ENCODE data around the gene GYG2. TPM values are rescaled to one million over a fixed set of nuclear protein-coding genes. Genes with fewer than 3 reads are reported as not detected.

The GYG2 gene
- total and polyA plus RNA-seq, 2 experiments from 2014 or later, result 17.6 to 63.8 TPM

DNA sequence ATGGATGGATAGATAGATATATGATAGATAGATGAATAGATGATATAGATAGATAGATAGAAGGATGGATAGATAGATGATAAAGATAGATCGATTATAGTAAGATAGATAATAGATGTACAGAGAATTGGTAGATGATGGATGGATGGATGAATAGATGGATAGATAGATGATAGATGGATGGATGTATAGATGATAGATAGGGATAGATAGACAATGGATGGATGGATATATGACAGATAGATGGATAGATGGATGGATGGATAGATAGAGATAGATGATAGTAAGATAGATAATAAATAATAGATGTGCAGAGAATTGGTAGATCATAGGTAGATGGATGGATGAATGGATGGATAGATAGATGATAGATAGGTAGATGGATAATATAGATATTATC lies 12.2 kb downstream of the GYG2 start:
- H3K9me2 ChIP-seq (ENCODE audit: insufficient read depth), result no peaks in the 10 kb centered on the region
- peaks cover 65% of the 10 kb centered on the region for H3K36me3 Mint-ChIP-seq (ENCODE audit: low read depth)
- H3K4me1 ChIP-seq (ENCODE audit: insufficient read depth), result no peaks in the 10 kb centered on the region
- DNase-seq (ENCODE audit: low spot score) (no peak), ATAC-seq (no peak)
- H3K4me3 Mint-ChIP-seq, result no peak overlapping the region
- H3K9me3 Mint-ChIP-seq, result peaks cover 32% of the 10 kb centered on the region
- H3K79me2 ChIP-seq (replicated peaks; ENCODE audit: insufficient read depth), result peaks cover 15% of the 10 kb centered on the region; the same call in 1 of the 2 replicates
- H3K4me1 Mint-ChIP-seq, result no peaks in the 10 kb centered on the region
- H3K36me3 ChIP-seq (ENCODE audit: insufficient read depth), result no peaks in the 10 kb centered on the region
- no peak overlapping the region for H3K27ac ChIP-seq (ENCODE audit: low read depth)
- H3K4me2 ChIP-seq, result no peak overlapping the region
- no peak for TF ChIP-seq ZNF331 (CRISPR knock-in tag; IDR thresholded peaks at IDR 0.05; ENCODE audit: low read depth)
- no peak for TF ChIP-seq ZNF114 (CRISPR knock-in tag; IDR thresholded peaks at IDR 0.05)
- TF ChIP-seq, protein P1, sequence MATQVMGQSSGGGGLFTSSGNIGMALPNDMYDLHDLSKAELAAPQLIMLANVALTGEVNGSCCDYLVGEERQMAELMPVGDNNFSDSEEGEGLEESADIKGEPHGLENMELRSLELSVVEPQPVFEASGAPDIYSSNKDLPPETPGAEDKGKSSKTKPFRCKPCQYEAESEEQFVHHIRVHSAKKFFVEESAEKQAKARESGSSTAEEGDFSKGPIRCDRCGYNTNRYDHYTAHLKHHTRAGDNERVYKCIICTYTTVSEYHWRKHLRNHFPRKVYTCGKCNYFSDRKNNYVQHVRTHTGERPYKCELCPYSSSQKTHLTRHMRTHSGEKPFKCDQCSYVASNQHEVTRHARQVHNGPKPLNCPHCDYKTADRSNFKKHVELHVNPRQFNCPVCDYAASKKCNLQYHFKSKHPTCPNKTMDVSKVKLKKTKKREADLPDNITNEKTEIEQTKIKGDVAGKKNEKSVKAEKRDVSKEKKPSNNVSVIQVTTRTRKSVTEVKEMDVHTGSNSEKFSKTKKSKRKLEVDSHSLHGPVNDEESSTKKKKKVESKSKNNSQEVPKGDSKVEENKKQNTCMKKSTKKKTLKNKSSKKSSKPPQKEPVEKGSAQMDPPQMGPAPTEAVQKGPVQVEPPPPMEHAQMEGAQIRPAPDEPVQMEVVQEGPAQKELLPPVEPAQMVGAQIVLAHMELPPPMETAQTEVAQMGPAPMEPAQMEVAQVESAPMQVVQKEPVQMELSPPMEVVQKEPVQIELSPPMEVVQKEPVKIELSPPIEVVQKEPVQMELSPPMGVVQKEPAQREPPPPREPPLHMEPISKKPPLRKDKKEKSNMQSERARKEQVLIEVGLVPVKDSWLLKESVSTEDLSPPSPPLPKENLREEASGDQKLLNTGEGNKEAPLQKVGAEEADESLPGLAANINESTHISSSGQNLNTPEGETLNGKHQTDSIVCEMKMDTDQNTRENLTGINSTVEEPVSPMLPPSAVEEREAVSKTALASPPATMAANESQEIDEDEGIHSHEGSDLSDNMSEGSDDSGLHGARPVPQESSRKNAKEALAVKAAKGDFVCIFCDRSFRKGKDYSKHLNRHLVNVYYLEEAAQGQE (IDR thresholded peaks at IDR 0.05; ENCODE audit: unreplicated experiment), result no peak
- no peak for TF ChIP-seq JUNB (IDR thresholded peaks at IDR 0.05; ENCODE audit: unreplicated experiment)
- no peak overlapping the region for H3K4me3 ChIP-seq
- no peak overlapping the region for H3K27ac Mint-ChIP-seq
- no peaks in the 10 kb centered on the region for H3K27me3 ChIP-seq (ENCODE audit: insufficient read depth)
- no peaks in the 10 kb centered on the region for H3F3A ChIP-seq (replicated peaks; ENCODE audit: low read depth)
- H4K20me1 ChIP-seq (replicated peaks; ENCODE audit: insufficient read depth), result no peaks in the 10 kb centered on the region
- no peak overlapping the region for H2AFZ ChIP-seq
- H3K27me3 Mint-ChIP-seq (ENCODE audit: insufficient read depth, low read depth, poor library complexity), result peaks cover 3% of the 10 kb centered on the region

DNA sequence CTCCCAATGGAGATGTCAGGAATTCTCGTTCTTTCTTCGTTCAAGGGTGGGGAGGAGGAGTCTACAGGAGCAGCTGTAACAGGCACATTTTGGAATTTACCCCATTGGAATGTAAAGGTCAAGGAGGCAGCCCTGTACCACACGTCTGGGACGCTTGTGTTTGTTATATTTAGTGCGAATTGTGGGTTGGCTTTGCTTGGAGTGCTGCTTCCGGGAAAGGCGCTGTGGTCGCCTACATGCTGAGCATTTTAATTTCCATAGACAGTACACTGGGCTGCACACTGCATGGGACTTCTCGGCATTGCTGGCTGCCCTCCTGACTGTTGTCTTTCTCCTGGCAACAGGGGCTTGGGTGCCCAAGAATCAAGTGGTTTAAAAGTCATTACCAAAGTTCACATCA lies 12.8 kb downstream of the GYG2 start:
- no peak overlapping the region for H3K4me2 ChIP-seq
- Mint-ChIP-seq H3K9me3 (peaks cover 28% of the 10 kb centered on the region), H3K36me3 (ENCODE audit: low read depth) (peaks cover 60% of the 10 kb centered on the region), H3K27ac (no peak overlapping the region), H3K27me3 (ENCODE audit: insufficient read depth, low read depth, poor library complexity) (peaks cover 3% of the 10 kb centered on the region), H3K4me3 (no peak overlapping the region), H3K4me1 (no peaks in the 10 kb centered on the region)
- no peak for ATAC-seq
- no peak overlapping the region for H2AFZ ChIP-seq
- no peaks in the 10 kb centered on the region for H3K4me1 ChIP-seq (ENCODE audit: insufficient read depth)
- no peak overlapping the region for H3K4me3 ChIP-seq
- no peaks in the 10 kb centered on the region for H3K36me3 ChIP-seq (ENCODE audit: insufficient read depth)
- no peaks in the 10 kb centered on the region for H3K9me2 ChIP-seq (ENCODE audit: insufficient read depth)
- TF ChIP-seq CREB1 (CRISPR knock-in tag; IDR thresholded peaks at IDR 0.05; ENCODE audit: low read depth), result no peak
- H3K27me3 ChIP-seq (ENCODE audit: insufficient read depth), result no peaks in the 10 kb centered on the region
- H3F3A ChIP-seq (replicated peaks; ENCODE audit: low read depth), result no peaks in the 10 kb centered on the region
- H3K27ac ChIP-seq (ENCODE audit: low read depth), result no peak overlapping the region
- peaks cover 15% of the 10 kb centered on the region; the same call in 1 of the 2 replicates for H3K79me2 ChIP-seq (replicated peaks; ENCODE audit: insufficient read depth)
- DNase-seq (ENCODE audit: low spot score), result no peak
- H4K20me1 ChIP-seq (replicated peaks; ENCODE audit: insufficient read depth), result no peaks in the 10 kb centered on the region

DNA sequence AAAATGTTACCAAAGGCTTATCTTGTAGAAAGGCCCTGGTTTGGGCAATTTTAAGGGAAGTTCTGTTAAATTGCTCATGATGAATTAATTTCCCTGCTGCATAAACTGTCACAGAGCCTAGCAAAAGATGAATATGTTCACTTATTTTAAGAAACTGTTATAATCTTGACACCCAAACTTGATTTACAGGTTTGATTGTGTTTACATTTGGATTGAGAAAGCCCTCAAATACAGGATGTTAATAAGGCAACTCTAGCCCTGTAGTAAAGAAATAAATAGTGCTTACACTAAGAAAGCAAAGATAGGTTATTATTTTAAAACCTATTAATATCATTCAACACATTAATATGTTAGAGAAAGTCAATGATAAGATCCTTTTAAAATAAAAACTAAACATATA lies 18.3 kb downstream of the GYG2 start:
- Mint-ChIP-seq H3K9me3 (peaks cover 4% of the 10 kb centered on the region; the same call in 2 of the 3 replicates), H3K4me3 (no peak overlapping the region), H3K27me3 (ENCODE audit: insufficient read depth, low read depth, poor library complexity) (no peaks in the 10 kb centered on the region), H3K4me1 (peaks cover 26% of the 10 kb centered on the region), H3K36me3 (ENCODE audit: low read depth) (peaks cover 31% of the 10 kb centered on the region), H3K27ac (no peak overlapping the region)
- H3F3A ChIP-seq (replicated peaks; ENCODE audit: low read depth), result no peaks in the 10 kb centered on the region
- no peak for DNase-seq (ENCODE audit: low spot score)
- no peaks in the 10 kb centered on the region for H3K79me2 ChIP-seq (replicated peaks; ENCODE audit: insufficient read depth)
- no peak overlapping the region for H3K4me3 ChIP-seq
- no peak for ATAC-seq
- no peaks in the 10 kb centered on the region for H3K36me3 ChIP-seq (ENCODE audit: insufficient read depth)
- H3K4me1 ChIP-seq (ENCODE audit: insufficient read depth), result peaks cover 22% of the 10 kb centered on the region
- no peak overlapping the region for H2AFZ ChIP-seq
- no peaks in the 10 kb centered on the region for H3K9me2 ChIP-seq (ENCODE audit: insufficient read depth)
- no peak overlapping the region for H3K27ac ChIP-seq (ENCODE audit: low read depth)
- H4K20me1 ChIP-seq (replicated peaks; ENCODE audit: insufficient read depth), result no peaks in the 10 kb centered on the region
- no peak overlapping the region for H3K4me2 ChIP-seq
- no peaks in the 10 kb centered on the region for H3K27me3 ChIP-seq (ENCODE audit: insufficient read depth)
- TF ChIP-seq NANOG (IDR thresholded peaks at IDR 0.05; ENCODE audit: borderline replicate concordance) (no peak), JUNB (IDR thresholded peaks at IDR 0.05; ENCODE audit: unreplicated experiment) (no peak), CREB1 (CRISPR knock-in tag; IDR thresholded peaks at IDR 0.05; ENCODE audit: low read depth) (no peak), EZH2 (IDR thresholded peaks at IDR 0.05; ENCODE audit: low read depth, unreplicated experiment) (no peak), ZNF114 (CRISPR knock-in tag; IDR thresholded peaks at IDR 0.05) (no peak)
- TF ChIP-seq, protein P2, sequence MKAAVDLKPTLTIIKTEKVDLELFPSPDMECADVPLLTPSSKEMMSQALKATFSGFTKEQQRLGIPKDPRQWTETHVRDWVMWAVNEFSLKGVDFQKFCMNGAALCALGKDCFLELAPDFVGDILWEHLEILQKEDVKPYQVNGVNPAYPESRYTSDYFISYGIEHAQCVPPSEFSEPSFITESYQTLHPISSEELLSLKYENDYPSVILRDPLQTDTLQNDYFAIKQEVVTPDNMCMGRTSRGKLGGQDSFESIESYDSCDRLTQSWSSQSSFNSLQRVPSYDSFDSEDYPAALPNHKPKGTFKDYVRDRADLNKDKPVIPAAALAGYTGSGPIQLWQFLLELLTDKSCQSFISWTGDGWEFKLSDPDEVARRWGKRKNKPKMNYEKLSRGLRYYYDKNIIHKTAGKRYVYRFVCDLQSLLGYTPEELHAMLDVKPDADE (IDR thresholded peaks at IDR 0.05), result no peak
- TF ChIP-seq, protein P1 (IDR thresholded peaks at IDR 0.05; ENCODE audit: unreplicated experiment), result no peak
